ENCODE measurements around the gene SYT1.

Gene SYT1

DNA sequence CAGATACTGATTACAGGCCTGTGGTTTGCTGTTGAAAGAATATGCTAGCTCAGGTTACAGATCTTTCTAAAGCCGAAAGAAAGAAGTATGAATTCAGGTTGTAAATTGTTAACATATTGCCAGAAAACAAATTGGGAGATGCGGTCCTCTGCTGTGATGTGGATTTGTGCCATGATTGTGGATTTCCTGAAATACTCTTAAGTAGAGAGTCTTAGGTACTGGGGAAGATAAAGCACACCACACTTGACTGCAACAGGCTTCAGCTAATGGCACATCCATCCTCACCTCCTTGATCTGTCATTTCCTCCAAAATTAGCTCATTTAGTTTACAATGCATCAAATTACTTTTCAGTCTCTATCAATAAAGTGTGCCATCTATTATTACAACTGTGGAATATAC, 279.2 kb downstream of the SYT1 start:
- no peak for DNase-seq (ENCODE audit: low read depth)
- H3K4me3 ChIP-seq (ENCODE audit: low read length) = no peak overlapping the region
- TF ChIP-seq, protein P1, sequence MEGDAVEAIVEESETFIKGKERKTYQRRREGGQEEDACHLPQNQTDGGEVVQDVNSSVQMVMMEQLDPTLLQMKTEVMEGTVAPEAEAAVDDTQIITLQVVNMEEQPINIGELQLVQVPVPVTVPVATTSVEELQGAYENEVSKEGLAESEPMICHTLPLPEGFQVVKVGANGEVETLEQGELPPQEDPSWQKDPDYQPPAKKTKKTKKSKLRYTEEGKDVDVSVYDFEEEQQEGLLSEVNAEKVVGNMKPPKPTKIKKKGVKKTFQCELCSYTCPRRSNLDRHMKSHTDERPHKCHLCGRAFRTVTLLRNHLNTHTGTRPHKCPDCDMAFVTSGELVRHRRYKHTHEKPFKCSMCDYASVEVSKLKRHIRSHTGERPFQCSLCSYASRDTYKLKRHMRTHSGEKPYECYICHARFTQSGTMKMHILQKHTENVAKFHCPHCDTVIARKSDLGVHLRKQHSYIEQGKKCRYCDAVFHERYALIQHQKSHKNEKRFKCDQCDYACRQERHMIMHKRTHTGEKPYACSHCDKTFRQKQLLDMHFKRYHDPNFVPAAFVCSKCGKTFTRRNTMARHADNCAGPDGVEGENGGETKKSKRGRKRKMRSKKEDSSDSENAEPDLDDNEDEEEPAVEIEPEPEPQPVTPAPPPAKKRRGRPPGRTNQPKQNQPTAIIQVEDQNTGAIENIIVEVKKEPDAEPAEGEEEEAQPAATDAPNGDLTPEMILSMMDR (conservative IDR thresholded peaks at IDR 0.05; ENCODE audit: low read length) = no peak

DNA sequence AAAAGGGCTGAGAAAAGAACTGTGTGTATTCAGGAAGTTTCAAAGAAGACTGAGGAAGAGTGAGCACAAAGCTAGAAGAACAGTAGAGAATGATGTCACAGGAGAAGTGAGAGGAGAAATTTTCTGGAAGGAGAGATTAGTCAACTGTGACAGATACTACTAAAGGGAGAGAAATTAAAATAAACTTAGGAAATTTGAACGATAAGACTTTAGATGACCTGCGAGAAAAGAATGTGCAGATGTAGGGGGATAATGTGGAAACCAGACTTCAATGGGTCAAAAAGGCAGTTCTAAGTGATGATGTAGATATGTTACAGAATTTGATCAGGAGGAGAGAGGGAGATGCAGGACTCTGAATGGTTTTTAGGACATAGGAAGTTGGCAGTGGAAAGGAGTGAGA, 287.4 kb downstream of the SYT1 start:
- no peak overlapping the region for H3K4me3 ChIP-seq (ENCODE audit: low read length)
- TF ChIP-seq, protein P1 (conservative IDR thresholded peaks at IDR 0.05; ENCODE audit: low read length) = no peak
- DNase-seq (ENCODE audit: low read depth) = no peak

DNA sequence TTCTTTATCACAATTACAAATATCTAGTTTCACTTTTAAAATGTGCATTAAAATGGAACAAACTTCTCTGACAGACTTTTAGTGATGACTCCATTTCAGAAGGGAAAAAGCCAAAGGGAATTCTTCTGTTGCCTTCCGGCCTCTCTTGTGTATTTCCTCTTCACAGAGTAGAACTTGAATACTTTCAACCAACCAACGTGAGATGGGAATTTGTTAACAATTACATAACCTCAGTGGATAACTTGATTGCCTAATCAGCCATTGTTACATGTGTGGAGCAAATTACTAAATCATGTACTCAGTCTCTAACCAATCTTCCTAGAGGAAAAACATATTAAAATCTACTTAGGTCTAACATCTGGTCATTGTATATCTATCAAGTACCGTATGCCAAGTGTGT, 291.1 kb downstream of the SYT1 start:
- DNase-seq (ENCODE audit: low read depth) = peak; percentile 54
- H3K4me3 ChIP-seq (ENCODE audit: low read length) = no peak overlapping the region
- TF ChIP-seq, protein P1 (conservative IDR thresholded peaks at IDR 0.05; ENCODE audit: low read length) = no peak

DNA sequence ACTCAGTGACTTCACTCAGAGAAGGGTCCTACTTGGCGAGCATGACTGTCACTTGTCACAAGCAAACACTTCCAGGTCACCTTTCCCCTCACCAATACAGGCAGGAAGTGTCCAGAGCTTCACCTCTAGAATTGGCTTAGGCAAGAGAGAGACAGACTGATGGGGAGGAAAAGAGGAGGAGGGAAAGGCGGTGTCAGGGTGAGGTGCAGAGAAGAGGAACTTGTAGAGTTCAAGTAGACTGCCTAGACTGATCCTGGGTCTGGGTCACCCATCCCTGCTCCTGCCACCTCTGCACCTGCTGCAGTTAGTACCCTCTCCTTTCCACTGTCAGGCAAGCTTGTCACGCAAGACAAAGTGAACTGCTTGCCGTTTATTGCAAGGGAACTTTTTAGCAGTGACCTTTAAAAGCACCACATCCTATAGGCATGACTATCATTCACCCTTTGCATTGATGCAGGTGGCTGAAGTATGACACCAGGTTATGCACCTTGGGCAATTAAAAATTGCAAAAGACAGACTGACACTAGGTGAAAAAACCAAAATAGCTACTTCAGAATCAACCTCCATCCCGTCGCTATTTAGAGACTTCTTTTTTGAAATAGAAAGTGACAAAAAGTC, 292.4 kb downstream of the SYT1 start:
- no peak overlapping the region for H3K4me3 ChIP-seq (ENCODE audit: low read length)
- DNase-seq (ENCODE audit: low read depth) = no peak
- TF ChIP-seq, protein P1 (conservative IDR thresholded peaks at IDR 0.05; ENCODE audit: low read length) = no peak

DNA sequence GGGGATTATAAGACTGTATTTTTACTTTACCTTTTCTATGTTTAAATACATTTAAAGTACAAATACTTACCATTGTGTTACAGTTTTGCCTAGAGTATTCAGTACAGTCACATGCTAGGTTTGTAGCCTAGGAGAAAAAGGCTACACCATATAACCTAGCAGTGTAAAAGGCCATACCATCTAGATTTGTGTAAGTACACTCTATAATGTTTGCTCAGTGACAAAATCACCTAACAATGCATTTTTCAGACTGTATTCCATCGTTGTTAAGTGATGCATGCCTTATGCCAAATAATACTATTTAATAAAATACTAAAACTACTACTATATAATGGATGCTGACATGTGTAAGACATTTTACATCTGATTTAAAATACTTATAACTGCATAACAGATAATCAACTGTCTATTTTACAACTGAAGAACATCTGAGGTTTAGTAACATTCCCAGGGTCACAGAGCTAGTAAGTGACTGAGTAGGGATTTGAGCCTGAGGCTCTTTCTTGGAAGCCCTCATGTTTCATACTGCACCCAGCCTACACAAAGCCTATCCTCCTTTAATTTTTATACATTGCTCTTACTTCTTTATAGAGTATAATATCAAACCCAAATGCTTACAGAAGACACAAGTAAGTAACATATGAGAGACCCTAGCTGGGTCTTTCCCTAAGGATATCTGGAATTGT, 296.8 kb downstream of the SYT1 start:
- no peak overlapping the region for H3K4me3 ChIP-seq (ENCODE audit: low read length)
- TF ChIP-seq, protein P1 (conservative IDR thresholded peaks at IDR 0.05; ENCODE audit: low read length) = no peak
- DNase-seq (ENCODE audit: low read depth) = no peak

DNA sequence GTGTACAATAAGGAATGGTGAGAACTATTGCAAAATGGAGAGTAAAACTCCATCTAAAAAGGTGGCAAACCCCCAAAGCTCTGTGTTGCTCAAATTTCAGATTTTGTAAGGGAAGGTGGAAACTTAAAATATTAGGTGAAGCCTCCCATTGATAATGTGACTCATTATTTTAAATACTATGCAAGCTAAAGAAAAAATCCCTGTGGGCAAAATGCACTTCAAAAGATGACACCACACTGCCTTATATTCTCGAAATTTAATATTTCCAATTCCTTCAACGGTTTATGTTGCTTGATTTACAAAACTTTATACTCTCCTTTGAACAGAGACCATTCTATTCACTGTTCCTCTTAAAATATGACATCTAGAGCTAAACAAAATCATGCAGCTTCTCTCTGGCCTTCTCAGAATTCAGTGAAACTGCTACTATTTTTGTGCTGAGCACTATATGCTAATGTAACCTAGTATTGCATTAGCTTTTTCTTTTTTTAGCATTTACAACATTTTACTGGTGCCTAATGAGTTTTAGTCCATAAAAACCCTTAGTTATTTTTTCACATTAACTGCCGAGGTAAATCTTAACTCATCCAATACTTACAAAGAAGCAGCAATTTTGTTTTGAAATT, 297.7 kb downstream of the SYT1 start:
- no peak for DNase-seq (ENCODE audit: low read depth)
- TF ChIP-seq, protein P1 (conservative IDR thresholded peaks at IDR 0.05; ENCODE audit: low read length) = no peak
- no peak overlapping the region for H3K4me3 ChIP-seq (ENCODE audit: low read length)

DNA sequence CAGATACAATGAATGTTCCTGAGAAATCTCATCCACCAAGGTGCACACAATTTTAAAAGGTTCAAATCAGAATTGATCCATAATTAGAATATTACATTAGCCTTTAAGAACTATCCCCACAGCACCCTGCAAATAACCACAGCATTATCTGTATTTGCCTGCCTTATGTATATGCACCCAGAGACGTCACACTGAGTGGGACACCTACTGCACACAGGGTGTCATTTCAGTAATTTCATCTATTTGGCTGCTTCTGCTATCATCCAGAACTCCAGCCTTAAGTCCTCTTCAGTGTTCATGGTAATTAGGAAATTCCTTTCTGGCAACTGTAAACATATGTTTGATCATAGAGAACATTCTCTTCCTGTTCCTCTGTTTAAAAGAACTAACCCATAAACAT, 298.4 kb downstream of the SYT1 start:
- TF ChIP-seq, protein P1 (conservative IDR thresholded peaks at IDR 0.05; ENCODE audit: low read length) = no peak
- no peak overlapping the region for H3K4me3 ChIP-seq (ENCODE audit: low read length)
- DNase-seq (ENCODE audit: low read depth) = no peak

Data from AG10803 (cell line).